GM18517 (cell line): Measurements from ENCODE around the gene LCA5L.
"Not testable (repeated sequence)": the region's sequence is repeated elsewhere in the genome, so short reads cannot be mapped to it uniquely, and the experiment has no call there.

Source experiments
- ATAC-seq: cut with Tn5 transposase; IDR thresholded peaks from one replicate; pipeline ENCODE4 v1.9.1; 2021; ENCODE audit warnings: mild to moderate bottlenecking, moderate library complexity; ENCODE audit not compliant: unreplicated experiment

The LCA5L gene

DNA sequence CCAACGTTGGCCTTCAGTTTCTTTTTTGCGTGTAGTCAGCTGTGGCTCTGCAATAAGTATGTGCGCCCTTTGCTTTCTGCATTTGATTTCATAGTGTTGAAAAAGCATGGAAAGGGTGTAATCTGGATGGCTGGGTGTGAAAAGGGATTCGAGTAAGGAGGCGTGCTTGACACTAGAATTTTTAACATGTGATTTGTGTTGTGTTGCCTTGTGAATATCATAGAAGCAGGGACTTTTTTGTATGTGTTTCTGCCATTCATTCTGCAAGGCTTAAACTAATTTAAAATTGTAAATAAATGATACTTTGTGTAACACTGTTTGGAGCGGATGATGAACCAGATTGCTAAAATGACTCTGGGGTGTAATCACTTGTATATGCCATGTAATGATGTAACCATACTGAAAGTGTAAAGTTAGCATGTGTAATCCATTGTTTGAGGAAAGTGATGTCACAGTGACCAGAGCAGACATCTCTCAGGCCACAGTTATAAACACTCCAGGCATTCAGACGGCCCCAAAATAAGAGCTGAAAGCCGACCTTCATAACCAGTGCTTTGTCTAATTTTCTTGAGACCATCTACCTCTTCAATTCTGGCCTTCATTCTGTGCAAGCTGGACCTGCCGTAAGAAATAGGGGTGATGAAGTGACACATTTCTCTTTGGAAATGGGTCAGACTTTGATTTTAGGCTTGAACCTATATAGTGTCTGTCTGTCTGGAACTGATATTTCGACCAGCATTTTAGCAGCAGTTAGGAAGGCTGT is 6.8 kb upstream of the LCA5L start:
- no peak for ATAC-seq

DNA sequence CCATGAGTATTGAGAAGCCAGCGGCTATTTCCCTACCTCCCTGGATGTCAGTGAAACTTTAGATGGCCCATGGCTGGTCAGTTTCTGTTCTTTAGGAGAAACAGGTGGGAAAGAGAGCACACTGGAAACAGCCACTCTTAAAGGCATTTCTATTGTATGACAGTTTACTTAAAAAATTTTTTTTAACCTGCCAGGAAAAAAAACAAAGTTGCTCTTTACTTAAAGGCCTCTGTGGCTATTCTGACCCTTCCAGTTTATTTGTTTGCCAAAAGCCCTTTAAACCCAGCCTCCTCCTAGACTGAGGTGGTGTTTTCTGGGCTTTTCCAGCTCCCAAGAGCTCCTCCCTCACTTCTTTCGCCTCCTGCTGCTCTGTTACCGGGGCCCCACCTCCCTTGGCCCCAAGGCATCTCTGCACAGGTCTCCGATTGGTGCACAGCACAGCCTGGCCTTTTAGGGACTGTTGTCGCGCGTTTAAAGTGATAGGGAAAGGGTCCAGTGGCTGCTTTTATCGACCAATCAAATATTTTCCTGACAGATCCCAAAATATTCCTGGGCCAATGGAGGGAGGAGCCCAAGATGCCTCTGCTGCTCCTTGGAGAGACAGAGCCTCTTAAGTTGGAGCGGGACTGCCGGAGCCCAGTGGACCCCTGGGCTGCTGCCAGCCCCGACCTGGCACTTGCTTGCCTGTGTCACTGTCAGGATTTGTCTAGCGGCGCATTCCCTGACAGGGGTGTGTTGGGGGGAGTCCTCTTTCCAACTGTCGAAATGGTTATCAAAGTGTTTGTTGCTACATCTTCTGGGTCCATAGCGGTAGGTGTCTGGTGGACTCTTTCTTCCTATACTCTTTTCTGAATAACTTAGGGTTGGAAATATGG is 6.0 kb upstream of the LCA5L start, which contains the start of gene SH3BGR:
Gene SH3BGR, plus strand, starts transcription at position 639 of the 875 bp plus-strand sequence. Its CDS starts 127 bp downstream, at position 766.
- ATAC-seq: no peak

DNA sequence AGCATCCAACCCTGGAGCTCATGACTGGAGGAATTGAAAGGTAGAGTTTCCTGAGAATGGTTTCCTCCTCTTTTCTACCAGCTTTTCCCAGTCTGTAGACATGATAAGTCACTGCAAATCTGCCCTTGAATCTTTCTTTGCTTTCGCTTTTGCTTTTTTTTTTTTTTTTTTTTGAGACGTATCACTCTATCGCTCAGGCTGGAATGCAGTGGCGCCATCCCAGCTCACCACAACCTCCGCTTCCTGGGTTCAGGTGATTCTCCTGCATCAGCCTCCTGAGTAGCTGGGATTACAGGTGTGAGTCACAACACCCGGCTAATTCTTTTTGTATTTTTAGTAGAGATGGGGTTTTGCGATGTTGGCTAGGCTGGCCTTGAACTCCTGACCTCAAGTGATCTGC is 1.7 kb upstream of the LCA5L start:
- ATAC-seq: no peak

DNA sequence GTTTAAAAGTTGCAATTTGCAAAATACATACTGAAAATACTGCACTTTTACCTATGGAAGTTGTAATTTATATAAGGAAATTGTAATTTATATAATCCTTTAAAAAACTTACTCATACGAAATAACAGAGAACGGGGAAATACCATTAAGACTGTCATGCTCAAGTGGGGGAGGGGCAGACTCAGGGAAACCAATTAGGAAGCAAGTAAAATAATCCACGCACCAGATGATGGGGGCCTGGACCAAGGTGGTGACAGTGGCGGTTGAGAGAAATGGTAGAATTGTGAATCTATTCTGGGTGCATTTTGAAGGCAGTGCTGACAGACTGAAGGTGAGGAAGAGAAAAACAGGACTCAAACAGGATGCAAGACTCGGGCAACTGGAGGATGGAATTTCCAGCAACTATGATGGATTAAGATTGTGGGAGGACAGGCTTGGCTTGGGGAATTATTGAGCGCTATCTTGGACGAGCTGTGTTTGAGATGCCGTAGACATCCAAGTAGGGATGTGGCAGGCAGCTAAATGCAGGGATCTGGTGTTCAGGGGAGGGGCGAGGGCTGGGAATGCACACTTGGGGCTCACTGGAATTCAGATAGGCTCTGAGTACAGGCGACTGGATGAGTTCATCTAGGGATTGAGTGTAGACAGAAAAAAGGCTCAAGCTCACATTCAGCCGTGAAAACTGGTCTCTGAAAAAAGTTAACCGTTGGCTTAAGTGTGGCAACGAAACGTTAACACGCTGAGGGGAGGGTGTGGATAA is 977 bp downstream of the LCA5L start:
- no peak for ATAC-seq

DNA sequence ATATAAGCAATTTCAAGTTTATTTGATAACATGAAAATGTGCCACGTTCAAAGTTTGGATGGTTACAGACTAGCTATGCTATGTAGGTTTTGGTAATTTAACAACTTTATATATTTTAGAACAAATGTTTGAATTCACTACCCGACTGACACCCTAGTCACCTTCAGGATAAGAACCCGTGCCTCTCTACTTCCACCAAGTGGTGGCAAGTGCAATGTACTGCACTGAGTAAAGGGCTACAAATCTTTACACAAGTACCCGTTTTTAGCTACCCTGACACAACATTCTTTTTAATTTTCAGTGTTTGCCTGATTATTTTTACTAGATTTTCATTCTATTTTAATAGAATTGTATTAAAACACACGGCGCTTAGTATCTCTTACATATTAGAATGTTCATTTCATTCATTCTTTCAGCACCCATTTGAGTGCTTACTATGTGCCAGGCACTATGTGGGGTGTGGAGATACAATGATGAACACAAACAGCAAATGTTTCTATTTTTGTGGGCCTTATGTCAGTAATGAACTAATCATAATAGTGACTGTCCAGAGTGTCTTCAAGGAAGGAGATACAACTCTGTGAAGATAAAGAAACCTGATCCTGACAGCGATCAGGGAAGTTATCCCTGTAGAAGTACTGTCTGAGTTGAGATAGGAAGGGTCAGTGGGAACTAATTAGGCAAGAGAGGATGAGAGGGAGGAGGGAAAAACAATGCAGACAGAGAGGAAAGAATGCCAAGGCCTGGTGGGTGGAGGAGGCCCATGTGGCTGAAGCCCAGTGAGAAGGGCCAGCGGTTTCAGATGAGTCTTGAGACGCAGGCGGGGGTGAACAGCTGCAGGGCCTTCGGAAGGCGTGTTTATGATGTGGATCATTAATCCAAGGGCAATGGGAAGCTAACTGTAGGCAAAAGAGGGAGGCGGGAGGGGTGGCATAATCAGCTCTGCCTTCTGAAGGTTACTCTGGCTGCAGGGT is 3.8 kb downstream of the LCA5L start:
- ATAC-seq: no peak

DNA sequence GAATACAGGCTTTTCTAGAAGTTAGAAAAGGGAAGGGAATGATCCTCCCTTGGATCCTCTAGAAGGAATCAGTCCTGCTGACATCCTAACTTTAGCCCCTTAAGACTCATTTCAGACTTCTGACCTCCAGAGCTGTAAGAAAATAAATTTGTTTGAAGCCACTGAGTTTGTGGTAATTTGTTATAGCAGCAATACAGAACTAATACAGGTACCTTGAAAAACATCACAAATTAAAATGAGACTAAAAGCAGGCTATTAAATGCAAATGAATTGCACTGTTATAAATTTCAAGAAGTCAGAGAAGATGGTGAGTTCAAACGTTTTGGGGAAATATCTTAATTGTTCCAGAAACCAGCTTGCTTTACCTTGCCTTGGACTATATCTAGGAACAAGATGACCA is 6.3 kb downstream of the LCA5L start:
- no peak for ATAC-seq

DNA sequence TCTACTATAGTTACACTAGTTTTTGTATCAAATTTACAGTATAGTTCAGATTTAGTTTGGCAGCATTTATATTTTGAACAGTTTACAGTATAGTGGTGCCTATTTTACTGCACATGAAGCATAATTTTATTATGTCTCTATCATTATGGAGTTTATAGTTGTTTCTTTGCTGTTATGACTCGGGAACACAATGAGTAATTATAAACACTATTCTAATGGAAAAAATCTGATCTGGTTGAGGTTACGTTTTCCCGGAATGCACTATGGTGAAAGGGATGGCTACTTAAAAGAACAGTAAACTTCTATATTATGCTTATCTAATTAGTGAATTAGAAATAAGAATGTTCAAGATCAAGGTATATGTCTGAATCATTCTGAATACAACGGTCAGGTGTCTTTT is 10.6 kb downstream of the LCA5L start:
- no peak for ATAC-seq

DNA sequence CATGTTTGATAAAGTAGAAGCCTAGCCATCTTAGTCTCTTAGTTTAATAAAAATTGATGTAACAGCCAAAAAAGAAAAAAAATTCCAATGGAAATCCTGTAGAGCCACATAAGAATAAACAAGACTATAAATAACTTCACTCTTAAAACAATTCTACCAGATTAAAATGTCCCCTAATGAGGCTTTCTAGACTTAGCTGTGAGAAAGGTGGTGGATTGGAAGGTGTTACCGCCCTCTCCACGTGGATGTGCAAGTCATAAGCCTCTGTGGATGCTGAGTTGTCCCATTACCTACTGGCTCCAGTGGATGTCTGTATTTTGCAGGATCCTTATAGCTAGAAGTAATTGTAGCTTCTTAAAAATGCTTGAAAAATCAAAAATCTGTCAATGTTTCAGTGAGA is 14.6 kb downstream of the LCA5L start:
- no peak for ATAC-seq

DNA sequence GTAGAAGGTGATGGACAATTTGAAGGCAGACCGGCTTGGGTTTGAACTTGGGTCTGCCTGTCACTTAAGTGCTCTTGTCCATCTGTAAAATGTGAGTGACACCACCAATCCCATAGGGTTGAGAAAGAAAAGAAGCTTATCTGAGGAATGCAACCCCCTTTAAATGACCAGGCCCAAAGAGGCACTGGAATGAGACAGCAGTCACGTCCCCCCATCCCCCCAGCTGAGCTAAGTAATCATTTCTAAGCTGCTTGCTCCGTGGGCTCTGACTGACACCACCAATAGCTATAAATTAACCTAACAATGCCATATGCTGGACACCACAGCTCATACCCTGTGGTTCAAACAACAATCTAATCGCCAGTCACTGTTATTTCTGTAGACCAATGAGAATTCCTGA is 15.1 kb downstream of the LCA5L start:
- ATAC-seq: no peak

DNA sequence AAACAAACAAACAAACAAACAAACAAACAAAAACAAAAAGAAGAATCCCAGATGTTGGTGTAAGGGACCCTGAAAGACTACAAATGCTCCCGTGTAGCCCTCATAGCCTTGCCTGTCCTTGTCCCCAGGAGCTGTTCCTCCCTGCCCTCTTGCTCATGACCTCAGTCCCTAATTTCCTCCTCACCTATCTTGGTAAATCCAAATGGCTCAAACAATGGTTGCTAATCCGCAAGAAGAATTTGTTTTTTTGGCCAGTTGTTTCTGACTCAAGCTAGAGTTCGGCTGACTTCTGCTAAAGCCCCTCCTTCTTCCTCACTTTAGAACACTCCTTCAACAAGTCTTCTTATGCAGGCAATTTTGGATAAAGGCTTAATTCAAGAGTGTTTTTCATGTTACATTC is 15.6 kb downstream of the LCA5L start:
- no peak for ATAC-seq

DNA sequence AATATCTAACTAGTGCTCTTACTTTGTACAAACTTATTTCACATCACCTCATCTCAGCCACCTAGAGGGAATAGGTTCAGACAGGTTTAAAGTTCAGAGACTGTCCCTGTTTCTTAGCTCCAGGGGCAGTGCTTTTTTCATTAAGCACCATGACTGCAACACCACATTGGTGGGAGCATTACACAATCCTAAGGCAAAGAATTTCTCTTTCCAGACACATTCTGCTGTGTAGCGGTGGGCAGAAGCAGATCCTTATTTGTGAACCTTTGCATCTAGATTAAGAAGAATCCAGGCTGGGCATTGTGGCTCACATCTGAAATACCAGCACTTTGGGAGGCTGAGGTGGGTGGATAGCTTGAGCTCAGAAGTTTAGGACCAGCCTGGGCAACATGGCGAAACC is 16.1 kb downstream of the LCA5L start:
- no peak for ATAC-seq

DNA sequence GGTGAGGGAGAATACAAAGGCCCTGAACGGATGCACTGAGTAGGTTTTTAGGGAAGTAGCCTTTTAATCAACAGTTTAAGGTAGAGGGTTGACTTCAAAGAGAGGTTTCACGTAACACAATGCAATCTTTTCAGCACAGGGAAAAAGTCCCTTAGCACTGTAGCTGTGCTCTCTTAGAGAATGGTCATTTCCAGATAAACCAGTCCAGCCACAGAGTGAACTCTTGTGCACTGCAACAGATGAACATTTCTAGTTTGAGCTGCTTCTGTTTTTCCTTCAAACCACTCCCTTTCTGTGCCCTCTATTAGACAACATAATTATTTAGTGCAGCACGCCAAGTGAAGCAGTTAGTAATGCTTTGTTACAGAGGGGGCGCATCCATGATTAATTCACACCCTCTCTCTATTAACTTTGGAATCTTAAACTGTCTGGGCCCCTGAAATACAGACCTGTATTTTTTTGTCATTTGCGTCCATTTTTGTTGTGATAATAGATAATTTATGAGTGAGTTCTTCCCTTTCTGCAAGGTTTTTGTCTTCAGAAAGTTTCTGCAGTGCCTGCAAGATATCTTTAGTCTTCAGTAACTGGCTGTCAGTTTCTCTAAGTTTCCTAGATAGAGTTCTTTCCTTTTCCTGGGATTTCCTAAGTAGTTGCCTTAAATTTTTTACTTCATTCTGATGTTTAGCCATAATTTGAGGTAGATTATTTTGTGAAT is 22.9 kb downstream of the LCA5L start:
- no peak for ATAC-seq

DNA sequence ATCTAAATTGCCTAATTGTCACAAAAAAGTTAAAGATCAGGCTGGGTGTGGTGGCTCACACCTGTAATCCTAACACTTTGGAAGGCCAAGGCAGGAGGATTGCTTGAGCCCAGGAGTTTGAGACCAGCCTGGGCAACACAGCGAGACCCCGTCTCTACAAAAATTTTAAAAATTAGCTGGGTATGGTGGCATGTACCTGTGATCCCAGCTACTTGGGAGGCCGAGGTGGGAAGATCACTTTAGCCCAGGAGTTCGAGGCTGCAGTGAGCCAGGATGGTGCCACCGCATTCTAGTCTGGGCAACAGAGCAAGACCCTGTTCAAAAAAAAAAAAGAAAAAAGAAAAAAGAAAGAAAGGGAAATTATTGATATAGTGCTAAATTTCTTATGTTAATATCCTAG is 26.4 kb downstream of the LCA5L start:
- not testable (repeated sequence) for ATAC-seq

DNA sequence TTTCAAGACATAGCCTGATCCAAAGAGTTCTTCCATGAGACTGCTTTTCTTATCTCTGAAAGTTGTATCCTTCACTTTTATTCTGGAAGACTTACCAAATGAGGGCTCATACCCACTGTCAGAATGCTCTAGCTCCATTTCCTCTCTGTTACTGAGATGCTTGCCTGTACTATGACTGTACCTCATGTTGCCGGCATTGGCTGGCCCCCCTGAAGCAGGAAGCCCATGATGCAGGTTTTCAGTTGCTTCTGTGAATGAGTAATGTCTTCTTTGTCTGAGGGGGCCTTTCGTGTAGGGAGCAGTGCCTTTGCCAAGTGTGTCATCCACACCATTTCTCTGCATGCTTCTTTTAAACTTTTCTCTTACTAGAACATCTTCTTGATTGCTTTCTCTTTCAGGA is 39.5 kb downstream of the LCA5L start:
- no peak for ATAC-seq

DNA sequence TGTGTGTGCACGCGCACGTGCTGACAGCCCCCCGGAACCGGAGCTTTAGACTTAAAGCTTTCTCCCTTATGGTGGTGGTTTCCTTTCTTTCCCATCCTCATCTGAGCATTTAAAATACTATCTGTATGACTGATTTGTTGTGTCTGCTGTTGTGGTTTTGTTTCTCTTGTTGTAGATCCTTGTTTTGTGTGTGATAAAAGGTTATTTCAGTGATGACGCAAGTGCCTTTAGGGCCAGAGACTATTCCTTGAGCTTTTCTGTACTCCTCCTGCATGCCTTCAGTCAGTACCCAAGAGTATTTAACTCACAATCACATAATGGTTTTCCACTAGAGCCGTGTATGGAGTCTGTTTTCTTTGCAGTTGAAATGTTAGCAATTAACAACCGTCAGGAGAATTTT is 45.4 kb downstream of the LCA5L start:
- ATAC-seq: no peak

DNA sequence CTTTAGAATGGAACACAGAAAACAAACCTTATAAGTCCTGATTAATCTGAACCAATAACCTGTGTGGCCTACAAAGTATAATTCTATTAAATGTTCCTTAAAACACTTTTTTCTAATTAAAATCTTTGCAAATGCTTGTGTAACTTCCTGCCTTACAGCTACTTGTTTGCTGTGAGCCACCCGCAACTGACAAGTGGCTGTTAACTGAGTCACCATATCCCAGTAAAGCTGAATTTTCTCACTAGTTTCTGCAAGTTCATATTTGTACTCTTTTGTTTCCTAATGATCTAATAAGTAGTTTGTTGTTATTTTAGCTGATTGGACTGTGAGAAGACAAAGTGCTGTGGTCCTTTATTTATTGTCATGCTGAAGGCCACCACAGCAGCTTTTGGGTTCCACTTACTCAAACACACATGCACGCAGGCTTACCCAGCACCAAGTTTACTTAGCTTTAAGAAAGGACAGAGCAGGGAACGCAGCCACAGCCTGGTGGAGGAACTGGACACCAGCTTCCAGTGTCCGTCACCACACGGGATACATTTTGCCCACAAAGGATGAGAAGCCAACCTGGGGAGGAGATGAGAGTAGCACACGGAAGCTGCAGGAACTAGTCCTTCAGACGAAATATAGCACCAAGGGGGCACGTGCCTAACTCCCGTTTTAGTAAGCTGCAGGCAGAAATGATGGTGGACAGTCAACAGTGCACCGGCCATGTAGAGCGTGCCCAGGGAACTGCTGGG is 47.8 kb downstream of the LCA5L start:
- no peak for ATAC-seq

DNA sequence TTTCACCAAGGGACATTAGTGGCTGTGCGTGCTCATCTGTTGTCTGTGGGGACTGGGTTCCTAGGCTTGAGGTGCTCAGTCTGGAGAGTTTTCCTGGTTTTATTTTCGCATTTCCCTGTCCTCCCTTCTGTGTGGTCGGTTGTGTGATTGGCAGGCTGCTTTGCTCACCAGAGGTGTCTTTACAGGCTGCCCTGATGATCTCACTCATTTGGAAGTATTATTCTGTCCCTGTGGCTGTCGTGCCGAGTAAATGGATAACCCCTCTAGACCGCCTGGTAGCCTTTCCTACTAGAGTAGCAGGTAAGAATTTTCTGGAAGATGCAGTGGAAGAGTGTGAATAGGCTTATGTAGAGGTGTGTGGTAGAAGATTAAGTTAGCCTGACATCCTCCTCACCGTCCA is 52.6 kb downstream of the LCA5L start:
- ATAC-seq: no peak

DNA sequence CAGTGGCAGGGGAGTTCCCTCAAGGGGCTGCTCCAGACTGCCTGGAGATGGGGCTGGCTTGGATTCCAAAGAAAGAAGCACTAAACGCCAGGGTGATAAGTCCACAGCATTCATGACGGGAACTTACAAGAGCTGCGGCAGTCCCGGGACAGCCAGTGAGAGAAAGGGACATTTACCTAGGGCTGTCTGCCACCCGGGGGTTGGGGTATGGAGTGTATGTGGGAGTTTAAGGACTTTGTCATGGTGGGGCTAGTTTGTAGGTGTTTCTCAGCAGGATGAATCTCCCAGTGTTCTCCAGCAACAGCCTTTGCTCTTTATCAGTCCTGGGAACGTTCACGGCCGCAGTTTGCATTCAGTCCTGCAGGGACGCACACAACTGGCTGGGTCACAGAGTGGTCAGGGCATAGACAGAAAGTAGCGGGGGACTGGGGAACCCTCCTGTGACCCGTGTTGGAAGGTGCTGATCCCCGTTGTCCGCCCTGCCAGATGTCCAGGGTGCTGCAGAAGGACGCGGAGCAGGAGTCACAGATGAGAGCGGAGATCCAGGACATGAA is 55.3 kb downstream of the LCA5L start:
- no peak for ATAC-seq

DNA sequence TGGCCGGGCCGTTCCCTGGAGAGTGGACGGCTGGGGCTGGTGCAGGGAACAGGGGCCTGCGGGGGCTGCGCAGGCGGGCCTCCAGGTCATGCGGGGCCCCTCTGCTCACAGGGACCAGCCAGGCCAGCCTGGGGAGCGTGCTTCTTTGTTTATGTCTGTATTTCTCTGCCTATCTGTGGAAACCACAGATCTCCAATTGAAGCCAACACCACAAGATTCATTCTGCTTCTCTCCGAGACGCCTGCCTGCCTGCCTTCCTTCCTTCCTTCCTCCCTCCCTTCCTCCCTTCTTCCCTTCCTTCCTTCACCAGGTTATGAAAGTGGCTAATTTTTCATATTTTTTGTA is 56.8 kb downstream of the LCA5L start:
- peak; percentile 10 for ATAC-seq
